ENCODE measurements around the gene LUC7L3.

Gene LUC7L3

GRCh38 chr17:50687200-50688066 lies 32.0 kb upstream of the LUC7L3 start:
- Histone ChIP-seq H3K18ac (ENCODE audit: low read depth in 1 of 2, low read length in 2 of 2) (peak overlapping the region in 1 of 2 experiments; percentile 14), H2AFZ (ENCODE audit: low read depth, low read length) (no peak overlapping the region), H3K9me3 (ENCODE audit: control insufficient read depth, low read length) (no peaks in the 10 kb centered on the region), H4K8ac (ENCODE audit: low read length) (peak overlapping the region; percentile 56), H3K4me2 (ENCODE audit: low read length, poor library complexity, severe bottlenecking) (no peak overlapping the region), H4K91ac (ENCODE audit: low read length) (no peak overlapping the region), H3K4me3 (ENCODE audit: insufficient read depth in 1 of 2, low read depth in 1 of 2, low read length in 2 of 2) (peak overlapping the region in 1 of 2 experiments; percentile 34), H3K79me1 (replicated peaks; ENCODE audit: low read length, poor library complexity, severe bottlenecking) (peaks cover 3% of the 10 kb centered on the region), H3K9ac (ENCODE audit: low read length) (peak overlapping the region; percentile 11), H3K14ac (ENCODE audit: low read length in 2 of 2) (no peak overlapping the region), H2BK5ac (ENCODE audit: low read depth, low read length, poor library complexity, severe bottlenecking) (no peak overlapping the region), H2AK5ac (ENCODE audit: low read length, severe bottlenecking) (peak overlapping the region; percentile 42), H3K27ac (ENCODE audit: low read length, poor library complexity, severe bottlenecking) (peak overlapping the region; percentile 51), H3K36me3 (ENCODE audit: control insufficient read depth in 1 of 2, insufficient read depth in 2 of 2, low read depth in 1 of 2, low read length in 2 of 2) (peaks cover 0 to 9% of the 10 kb centered on the region in 2 experiments), H3K4me1 (ENCODE audit: control insufficient read depth, insufficient read depth, low read depth, low read length) (peaks cover 59% of the 10 kb centered on the region), H2BK120ac (ENCODE audit: low read depth, low read length) (no peak overlapping the region), H3K23ac (ENCODE audit: low read length in 2 of 2) (no peak overlapping the region), H2BK12ac (ENCODE audit: low read length in 2 of 2) (peak overlapping the region in 1 of 2 experiments; percentile 15), H3K27me3 (ENCODE audit: control insufficient read depth in 1 of 2, insufficient read depth in 1 of 2, low read length in 2 of 2) (no peaks in the 10 kb centered on the region), H3K4ac (ENCODE audit: low read depth in 1 of 2, low read length in 2 of 2) (no peak overlapping the region), H2BK15ac (ENCODE audit: low read depth, poor library complexity, severe bottlenecking) (no peak overlapping the region)
- no peak for DNase-seq
- whole genome bisulfite sequencing = 87% methylated on average over 16 of the region's 16 CpGs

GRCh38 chr17:50688245-50688644 lies 31.2 kb upstream of the LUC7L3 start:
- DNase-seq = no peak
- Histone ChIP-seq H3K4me3 (ENCODE audit: insufficient read depth in 1 of 2, low read depth in 1 of 2, low read length in 2 of 2) (no peak overlapping the region), H2AK5ac (ENCODE audit: low read length, severe bottlenecking) (peak overlapping the region; percentile 18), H2BK5ac (ENCODE audit: low read depth, low read length, poor library complexity, severe bottlenecking) (no peak overlapping the region), H3K27me3 (ENCODE audit: control insufficient read depth in 1 of 2, insufficient read depth in 1 of 2, low read length in 2 of 2) (no peaks in the 10 kb centered on the region), H3K23ac (ENCODE audit: low read length in 2 of 2) (no peak overlapping the region), H3K36me3 (ENCODE audit: control insufficient read depth in 1 of 2, insufficient read depth in 2 of 2, low read depth in 1 of 2, low read length in 2 of 2) (peaks cover 0 to 17% of the 10 kb centered on the region in 2 experiments), H4K91ac (ENCODE audit: low read length) (no peak overlapping the region), H3K27ac (ENCODE audit: low read length, poor library complexity, severe bottlenecking) (no peak overlapping the region), H3K18ac (ENCODE audit: low read depth in 1 of 2, low read length in 2 of 2) (peak overlapping the region in 1 of 2 experiments; percentile 54), H2AFZ (ENCODE audit: low read depth, low read length) (no peak overlapping the region), H3K9ac (ENCODE audit: low read length) (no peak overlapping the region), H4K8ac (ENCODE audit: low read length) (no peak overlapping the region), H2BK15ac (ENCODE audit: low read depth, poor library complexity, severe bottlenecking) (peak overlapping the region; percentile 73), H3K14ac (ENCODE audit: low read length in 2 of 2) (no peak overlapping the region), H3K4ac (ENCODE audit: low read depth in 1 of 2, low read length in 2 of 2) (no peak overlapping the region), H3K79me1 (replicated peaks; ENCODE audit: low read length, poor library complexity, severe bottlenecking) (peaks cover 3% of the 10 kb centered on the region), H2BK120ac (ENCODE audit: low read depth, low read length) (no peak overlapping the region), H3K4me1 (ENCODE audit: control insufficient read depth, insufficient read depth, low read depth, low read length) (peaks cover 63% of the 10 kb centered on the region), H2BK12ac (ENCODE audit: low read length in 2 of 2) (peak overlapping the region in 1 of 2 experiments; percentile 1), H3K4me2 (ENCODE audit: low read length, poor library complexity, severe bottlenecking) (no peak overlapping the region), H3K9me3 (ENCODE audit: control insufficient read depth, low read length) (no peaks in the 10 kb centered on the region)
- 96% methylated on average over 3 of the region's 3 CpGs for WGBS

- no peaks in the 10 kb centered on the region for H3K9me3 ChIP-seq (ENCODE audit: control insufficient read depth, low read length)
- H3K4ac ChIP-seq (ENCODE audit: low read depth in 1 of 2, low read length in 2 of 2) = no peak overlapping the region
- H2BK12ac ChIP-seq (ENCODE audit: low read length in 2 of 2) = peak overlapping the region in 1 of 2 experiments; percentile 34
- peak overlapping the region; percentile 13 for H3K27ac ChIP-seq (ENCODE audit: low read length, poor library complexity, severe bottlenecking)
- no peaks in the 10 kb centered on the region for H3K27me3 ChIP-seq (ENCODE audit: control insufficient read depth in 1 of 2, insufficient read depth in 1 of 2, low read length in 2 of 2)
- peaks cover 3% of the 10 kb centered on the region for H3K79me1 ChIP-seq (replicated peaks; ENCODE audit: low read length, poor library complexity, severe bottlenecking)
- H3K4me3 ChIP-seq (ENCODE audit: insufficient read depth in 1 of 2, low read depth in 1 of 2, low read length in 2 of 2) = peak overlapping the region in 1 of 2 experiments; percentile 49
- H2AK5ac ChIP-seq (ENCODE audit: low read length, severe bottlenecking) = peak overlapping the region; percentile 77
- H3K36me3 ChIP-seq (ENCODE audit: control insufficient read depth in 1 of 2, insufficient read depth in 2 of 2, low read depth in 1 of 2, low read length in 2 of 2) = peaks cover 0 to 22% of the 10 kb centered on the region in 2 experiments
- H3K9ac ChIP-seq (ENCODE audit: low read length) = no peak overlapping the region
- no peak overlapping the region for H4K8ac ChIP-seq (ENCODE audit: low read length)
- no peak overlapping the region for H2AFZ ChIP-seq (ENCODE audit: low read depth, low read length)
- no peak overlapping the region for H2BK5ac ChIP-seq (ENCODE audit: low read depth, low read length, poor library complexity, severe bottlenecking)
- no peak overlapping the region for H2BK120ac ChIP-seq (ENCODE audit: low read depth, low read length)
- no peak overlapping the region for H3K23ac ChIP-seq (ENCODE audit: low read length in 2 of 2)
- H4K91ac ChIP-seq (ENCODE audit: low read length) = peak overlapping the region; percentile 40
- peak; percentile 82 for DNase-seq
- no peak overlapping the region for H3K4me2 ChIP-seq (ENCODE audit: low read length, poor library complexity, severe bottlenecking)
- H3K18ac ChIP-seq (ENCODE audit: low read depth in 1 of 2, low read length in 2 of 2) = peak overlapping the region in 1 of 2 experiments; percentile 25
- WGBS = 25% methylated on average over 4 of the region's 4 CpGs
- H3K4me1 ChIP-seq (ENCODE audit: control insufficient read depth, insufficient read depth, low read depth, low read length) = peaks cover 67% of the 10 kb centered on the region
- H3K14ac ChIP-seq (ENCODE audit: low read length in 2 of 2) = no peak overlapping the region
- H2BK15ac ChIP-seq (ENCODE audit: low read depth, poor library complexity, severe bottlenecking) = peak overlapping the region; percentile 91
Measured at GRCh38 chr17:50689251-50689650, 30.2 kb upstream of the LUC7L3 start.
